HepG2 (cell line): Measurements from ENCODE around the gene TULP4.

ENCODE experiments used
- CENPX ChIP-seq: sonication (generic); formaldehyde crosslinking; IDR thresholded peaks from 2 replicates; pipeline ENCODE4 v1.9.0; 2021; ENCODE audit warnings: mild to moderate bottlenecking, missing genetic modification reagents, moderate library complexity
- DMAP1 ChIP-seq: IDR thresholded peaks from 2 replicates; pipeline ENCODE4 v1.6.1; 2016
- FOXK2 ChIP-seq: fragments of 450-650 bp; IDR thresholded peaks from 2 replicates; pipeline ENCODE4 v1.6.1; 2016
- GPN1 ChIP-seq: sonication (generic); formaldehyde crosslinking; IDR thresholded peaks from 2 replicates; pipeline ENCODE4 v1.5.1; 2020; ENCODE audit warnings: missing genetic modification reagents, borderline replicate concordance
- MIER2 ChIP-seq: IDR thresholded peaks from 2 replicates; pipeline ENCODE4 v1.6.1; 2016; ENCODE audit warnings: missing biosample characterization, missing genetic modification reagents
- NFRKB ChIP-seq: fragments of 450-650 bp; IDR thresholded peaks from 2 replicates; pipeline ENCODE4 v1.6.1; 2017
- RBM22 ChIP-seq: fragments of 200-400 bp; formaldehyde crosslinking; optimal IDR thresholded peaks from 2 replicates; pipeline ENCODE3; 2017; ENCODE audit warnings: mild to moderate bottlenecking, low read length, moderate library complexity
- SMAD1 ChIP-seq: sonication (generic); formaldehyde crosslinking; IDR thresholded peaks from 2 replicates; pipeline ENCODE4 v1.4.0; 2020; ENCODE audit warnings: missing genetic modification reagents, low read depth, mild to moderate bottlenecking, borderline replicate concordance
- SRSF1 ChIP-seq: fragments of 200-400 bp; formaldehyde crosslinking; optimal IDR thresholded peaks from 2 replicates; pipeline ENCODE3; 2017; ENCODE audit warnings: mild to moderate bottlenecking, low read depth, low read length, moderate library complexity

GRCh38 chr6:158414851-158415262, 102.6 kb downstream of the TULP4 start:
- TF ChIP-seq MIER2 (CRISPR knock-in tag) = no peak
- no peak for TF ChIP-seq NFRKB
- no peak for TF ChIP-seq SMAD1
- TF ChIP-seq GPN1 (CRISPR knock-in tag) = no peak
- no peak for TF ChIP-seq CENPX (CRISPR knock-in tag)
- TF ChIP-seq FOXK2 = no peak
- TF ChIP-seq SRSF1 = no peak
- no peak for TF ChIP-seq DMAP1
- TF ChIP-seq RBM22 = no peak
